Mesothelial cell of epicardium (in vitro differentiated cells): ENCODE data around the gene SYNGR3. TPM values are rescaled to one million over a fixed set of nuclear protein-coding genes. Genes with fewer than 3 reads are reported as not detected.

Experiments used
- DNase-seq, 2 experiments: peaks; one replicate each; pipeline ENCODE4 v3.0.0; 2021; ENCODE audit warnings: low spot score in 2 of 2; ENCODE audit not compliant: unreplicated experiment in 2 of 2
- H3K27ac Mint-ChIP-seq: 2 replicates; pipeline ENCODE4 v1.8.0; 2021; ENCODE audit warnings: mixed read lengths
- H3K27me3 Mint-ChIP-seq: 2 replicates; pipeline ENCODE4 v1.8.0; 2021; ENCODE audit warnings: low read depth, mixed read lengths
- H3K36me3 Mint-ChIP-seq: 2 replicates; pipeline ENCODE4 v1.8.0; 2021; ENCODE audit warnings: mixed read lengths
- H3K4me1 Mint-ChIP-seq: 2 replicates; pipeline ENCODE4 v1.8.0; 2021; ENCODE audit warnings: mixed read lengths
- H3K4me3 Mint-ChIP-seq: 2 replicates; pipeline ENCODE4 v1.8.0; 2021; ENCODE audit warnings: mild to moderate bottlenecking, moderate library complexity, mixed read lengths
- H3K9me3 Mint-ChIP-seq: 2 replicates; pipeline ENCODE4 v1.8.0; 2021; ENCODE audit warnings: mixed read lengths
- CTCF ChIP-seq: fragments of 200-600 bp; sonication (generic); IDR thresholded peaks from one replicate; pipeline ENCODE4 v1.5.0; 2021; ENCODE audit warnings: antibody characterized with exemption; ENCODE audit not compliant: unreplicated experiment
- total RNA-seq: library from RNA; stranded (reverse); gene quantifications from 3 replicates; pipeline ENCODE4 v1.2.1, GENCODE V29; 2021

SYNGR3 gene
- total RNA-seq = 0.49 to 1.3 TPM (median 1.0 TPM) in 3 replicates

- Mint-ChIP-seq H3K36me3 (peaks cover 9% of the 10 kb centered on the region), H3K27ac (no peak within 1 kb of the TSS), H3K4me1 (peaks cover 20% of the 10 kb centered on the region), H3K4me3 (peak within 1 kb of the TSS; percentile 57), H3K27me3 (peaks cover 40% of the 10 kb centered on the region), H3K9me3 (no peaks in the 10 kb centered on the region)
- DNase-seq = no peak
- no peak for TF ChIP-seq CTCF
These were observed at the start of gene SYNGR3 for GRCh38 chr16:1989209-1990100. Gene SYNGR3, plus strand, starts transcription at chr16:1989970. Its CDS starts 133 bp downstream, at chr16:1990103.

- H3K27ac Mint-ChIP-seq = no peak overlapping the region
- TF ChIP-seq CTCF = no peak
- no peaks in the 10 kb centered on the region for H3K9me3 Mint-ChIP-seq
- no peak for DNase-seq
- H3K36me3 Mint-ChIP-seq = peaks cover 9% of the 10 kb centered on the region
- no peaks in the 10 kb centered on the region for H3K27me3 Mint-ChIP-seq
- H3K4me1 Mint-ChIP-seq = peaks cover 10% of the 10 kb centered on the region
- H3K4me3 Mint-ChIP-seq = no peak overlapping the region
These were observed 49.3 kb upstream of the SYNGR3 start for GRCh38 chr16:1940273-1941161.

- DNase-seq = no peak
- no peak overlapping the region for H3K27ac Mint-ChIP-seq
These were observed 48.4 kb upstream of the SYNGR3 start for GRCh38 chr16:1941162-1942046.

GRCh38 chr16:1942047-1942809 is 47.5 kb upstream of the SYNGR3 start:
- peak overlapping the region; percentile 82 for H3K4me3 Mint-ChIP-seq
- no peaks in the 10 kb centered on the region for H3K9me3 Mint-ChIP-seq
- no peak for DNase-seq

More at GRCh38 chr16:1941162-1942046, 48.4 kb upstream of the SYNGR3 start:
- Mint-ChIP-seq H3K36me3 (peaks cover 9% of the 10 kb centered on the region), H3K27me3 (no peaks in the 10 kb centered on the region), H3K4me1 (peaks cover 10% of the 10 kb centered on the region), H3K4me3 (peak overlapping the region; percentile 82), H3K9me3 (no peaks in the 10 kb centered on the region)
- TF ChIP-seq CTCF = no peak

More at GRCh38 chr16:1942047-1942809, 47.5 kb upstream of the SYNGR3 start:
- Mint-ChIP-seq H3K27me3 (no peaks in the 10 kb centered on the region), H3K4me1 (peaks cover 10% of the 10 kb centered on the region), H3K27ac (no peak overlapping the region), H3K36me3 (peaks cover 3% of the 10 kb centered on the region)
- no peak for TF ChIP-seq CTCF
